GM18517 (cell line): ENCODE data around the gene FAM200B.

ENCODE experiments used
- ATAC-seq: cut with Tn5 transposase; IDR thresholded peaks from one replicate; pipeline ENCODE4 v1.9.1; 2021; ENCODE audit warnings: mild to moderate bottlenecking, moderate library complexity; ENCODE audit not compliant: unreplicated experiment

Gene FAM200B

GRCh38 chr4:15668566-15669435 is 12.8 kb upstream of the FAM200B start:
- no peak for ATAC-seq

GRCh38 chr4:15670576-15670975 is 11.1 kb upstream of the FAM200B start:
- ATAC-seq = no peak

- no peak for ATAC-seq
These were observed 9.5 kb upstream of the FAM200B start for GRCh38 chr4:15672101-15672500.

- ATAC-seq = no peak
These were observed 8.3 kb upstream of the FAM200B start for GRCh38 chr4:15673337-15673736.

GRCh38 chr4:15674046-15674445 is 7.6 kb upstream of the FAM200B start:
- ATAC-seq = no peak

GRCh38 chr4:15674926-15675325 is 6.7 kb upstream of the FAM200B start:
- ATAC-seq = no peak

GRCh38 chr4:15675356-15675755 is 6.3 kb upstream of the FAM200B start:
- ATAC-seq = no peak

GRCh38 chr4:15676039-15676438 is 5.6 kb upstream of the FAM200B start:
- no peak for ATAC-seq

- no peak for ATAC-seq
These were observed 4.7 kb upstream of the FAM200B start for GRCh38 chr4:15676899-15677298.

GRCh38 chr4:15677507-15677988 is 4.1 kb upstream of the FAM200B start:
- no peak for ATAC-seq

GRCh38 chr4:15681067-15681371 is 608 bp upstream of the FAM200B start:
- ATAC-seq = no peak

GRCh38 chr4:15682242-15683142 is 865 bp downstream of the FAM200B start:
- ATAC-seq = peak; percentile 10

- no peak for ATAC-seq
These were observed 1.5 kb downstream of the FAM200B start for GRCh38 chr4:15683143-15683495.

- no peak for ATAC-seq
These were observed 2.9 kb downstream of the FAM200B start for GRCh38 chr4:15684498-15684897.

GRCh38 chr4:15688051-15688450 is 6.4 kb downstream of the FAM200B start:
- ATAC-seq = no peak

GRCh38 chr4:15689540-15689939 is 7.9 kb downstream of the FAM200B start:
- no peak for ATAC-seq

GRCh38 chr4:15690020-15690809 is 8.6 kb downstream of the FAM200B start:
- no peak for ATAC-seq

- ATAC-seq = no peak
These were observed 9.9 kb downstream of the FAM200B start for GRCh38 chr4:15691346-15692135.

- ATAC-seq = no peak
These were observed 11.0 kb downstream of the FAM200B start for GRCh38 chr4:15692602-15693001.

GRCh38 chr4:15694431-15694830 is 12.8 kb downstream of the FAM200B start:
- no peak for ATAC-seq
